ENCODE measurements around the gene XRCC6. TPM values are rescaled to one million over a fixed set of nuclear protein-coding genes. Genes with fewer than 3 reads are reported as not detected.

The XRCC6 gene
- total and polyA plus RNA-seq, 2 of the 4 experiments (the other 2 are of a cell fraction), result 202 to 401 TPM

- H2BK15ac ChIP-seq (ENCODE audit: low read depth, low read length), result no peak overlapping the region
- POLR2A ChIA-PET (ENCODE audit: unreplicated experiment), result no interaction called here
- H3K18ac ChIP-seq (ENCODE audit: low read depth, low read length), result no peak overlapping the region
- no peak for TF ChIP-seq SMC3 (IDR thresholded peaks at IDR 0.05; ENCODE audit: low read depth, low read length)
- TF ChIP-seq MXI1 (IDR thresholded peaks at IDR 0.05; ENCODE audit: borderline replicate concordance, low read depth, low read length), result no peak
- no peak for TF ChIP-seq NFE2L2 (IDR thresholded peaks at IDR 0.05; ENCODE audit: low read depth, low read length)
- no peak overlapping the region for H3K4me3 ChIP-seq (ENCODE audit: insufficient read depth, low read depth, low read length)
- no peak overlapping the region for H3K27ac ChIP-seq (ENCODE audit: insufficient read depth, low read length)
- in situ Hi-C loops (cut with MboI; ENCODE audit: low sequenced_read_pairs), result no loop called here
- no peak overlapping the region for H2AK9ac ChIP-seq (replicated peaks; ENCODE audit: low read depth, low read length, poor library complexity)
- no peak for DNase-seq
- H3K4ac ChIP-seq (ENCODE audit: low read depth, low read length), result no peak overlapping the region
- H2AK5ac ChIP-seq (ENCODE audit: low read depth, low read length), result no peak overlapping the region
- no peak overlapping the region for H4K5ac ChIP-seq (ENCODE audit: low read depth, low read length)
- no peak overlapping the region for H2BK120ac ChIP-seq (ENCODE audit: low read depth, low read length)
- no peak overlapping the region for H2AFZ ChIP-seq (replicated peaks; ENCODE audit: low read length, poor library complexity)
- no peak overlapping the region for H3K14ac ChIP-seq (replicated peaks; ENCODE audit: low read depth, low read length)
- BruUV-seq (replicated peaks), result no TSS peak
- H2BK20ac ChIP-seq (ENCODE audit: low read depth, low read length), result no peak overlapping the region
- ATAC-seq (ENCODE audit: low read depth), result no peak
- H3K23ac ChIP-seq (ENCODE audit: low read depth, low read length), result no peak overlapping the region
- peaks cover 56% of the 10 kb centered on the region for H3K36me3 ChIP-seq (ENCODE audit: control insufficient read depth, insufficient read depth, low read length)
- H3K56ac ChIP-seq (ENCODE audit: extremely low read depth, insufficient read depth, low read length), result no peak overlapping the region
- intact Hi-C loops (cut with micrococcal nuclease), result no loop called here
- no peaks in the 10 kb centered on the region for H3K4me1 ChIP-seq (ENCODE audit: control insufficient read depth, insufficient read depth, low read length)
- CTCF ChIA-PET, result no interaction called here
- no peaks in the 10 kb centered on the region for H3K27me3 ChIP-seq (ENCODE audit: control insufficient read depth, insufficient read depth, low read length)
- H3K4me2 ChIP-seq (ENCODE audit: low read depth, low read length), result no peak overlapping the region
- no peak overlapping the region for H2BK5ac ChIP-seq (ENCODE audit: low read depth, low read length, poor library complexity, severe bottlenecking)
- 100% methylated on average over 6 of the region's 7 CpGs; no CpG with 5 or more reads in 1 of the 2 experiments for WGBS, 2 experiments (ENCODE audit: extremely low coverage in 2 of 2, insufficient read length in 1 of 2)
- no peaks in the 10 kb centered on the region for H3K9me3 ChIP-seq (ENCODE audit: control insufficient read depth, insufficient read depth, low read length)
- no peak overlapping the region for H4K8ac ChIP-seq (ENCODE audit: low read depth in 2 of 2, low read length in 2 of 2)
- peaks cover 5% of the 10 kb centered on the region; the same call in 1 of the 2 replicates for H4K20me1 ChIP-seq (ENCODE audit: insufficient read depth, low read length)
- dilution Hi-C loops (cut with HindIII; ENCODE audit: low sequenced_read_pairs, unreplicated experiment), result no loop called here
- peaks cover 30 to 41% of the 10 kb centered on the region in 2 experiments for H3K79me1 ChIP-seq (ENCODE audit: low read depth in 1 of 2, low read length in 2 of 2)
- H3K9ac ChIP-seq (ENCODE audit: low read depth, low read length), result no peak overlapping the region
- no peak overlapping the region; the same call in 1 of the 2 replicates for H4K91ac ChIP-seq (ENCODE audit: insufficient read depth, low read depth, low read length)
- peaks cover 3% of the 10 kb centered on the region; the same call in 1 of the 2 replicates for H3K9me1 ChIP-seq (ENCODE audit: insufficient read depth, low read length)
Observed at GRCh38 chr22:41641854-41642253, 20.8 kb downstream of the XRCC6 start.
